Parathyroid adenoma (tissue), 2 donors: Measurements from ENCODE around the gene UTP18.

ENCODE experiments used
- H2AFZ ChIP-seq: fragments of 300-600 bp; sonication (generic); one replicate; pipeline ENCODE4 v1.7.0; 2017; ENCODE audit warnings: antibody characterized with exemption, mild to moderate bottlenecking
- H3K27ac ChIP-seq: fragments of 300-600 bp; sonication (generic); one replicate; pipeline ENCODE4 v1.7.0; 2017
- H3K27me3 ChIP-seq: fragments of 300-600 bp; sonication (generic); one replicate; pipeline ENCODE4 v1.7.0; 2017; ENCODE audit warnings: low read length; ENCODE audit not compliant: control insufficient read depth, insufficient read depth
- H3K36me3 ChIP-seq: fragments of 300-600 bp; sonication (generic); one replicate; pipeline ENCODE4 v1.7.0; 2017; ENCODE audit warnings: low read length; ENCODE audit not compliant: control insufficient read depth, insufficient read depth
- H3K4me1 ChIP-seq: fragments of 300-600 bp; sonication (generic); one replicate; pipeline ENCODE4 v1.7.0; 2017; ENCODE audit warnings: control low read depth
- H3K4me2 ChIP-seq: fragments of 300-600 bp; sonication (generic); one replicate; pipeline ENCODE4 v1.7.0; 2017; ENCODE audit warnings: low read length
- H3K4me3 ChIP-seq: fragments of 300-600 bp; sonication (generic); one replicate; pipeline ENCODE4 v1.7.0; 2017; ENCODE audit warnings: low read depth, low read length
- H3K79me2 ChIP-seq: fragments of 300-600 bp; sonication (generic); one replicate; pipeline ENCODE4 v1.7.0; 2017; ENCODE audit warnings: control low read depth
- H3K9ac ChIP-seq: fragments of 300-600 bp; sonication (generic); one replicate; pipeline ENCODE4 v1.7.0; 2017; ENCODE audit warnings: mild to moderate bottlenecking
- H3K9me3 ChIP-seq: fragments of 300-600 bp; sonication (generic); one replicate; pipeline ENCODE4 v1.7.0; 2017; ENCODE audit warnings: low read length; ENCODE audit not compliant: control insufficient read depth
- CTCF ChIP-seq: fragments of 300-600 bp; sonication (generic); IDR thresholded peaks from one replicate; pipeline ENCODE4 v1.7.0; 2017; ENCODE audit warnings: antibody characterized with exemption, mild to moderate bottlenecking
- donor health status: primary hyperparathyroidism.

UTP18 gene

GRCh38 chr17:51245535-51245934, 14.8 kb upstream of the UTP18 start:
- no peak overlapping the region for H3K4me2 ChIP-seq
- no peaks in the 10 kb centered on the region for H3K27me3 ChIP-seq
- H3K9me3 ChIP-seq: no peaks in the 10 kb centered on the region
- H3K4me1 ChIP-seq: no peaks in the 10 kb centered on the region
- H3K9ac ChIP-seq: no peak overlapping the region
- H3K4me3 ChIP-seq: no peak overlapping the region
- H3K79me2 ChIP-seq: peaks cover 17% of the 10 kb centered on the region
- H3K27ac ChIP-seq: no peak overlapping the region
- TF ChIP-seq CTCF: no peak
- H3K36me3 ChIP-seq: no peaks in the 10 kb centered on the region
- no peak overlapping the region for H2AFZ ChIP-seq

- Histone ChIP-seq H3K27me3 (no peaks in the 10 kb centered on the region), H3K9ac (no peak overlapping the region), H3K4me2 (no peak overlapping the region), H2AFZ (no peak overlapping the region), H3K27ac (no peak overlapping the region), H3K9me3 (no peaks in the 10 kb centered on the region), H3K79me2 (peaks cover 21% of the 10 kb centered on the region), H3K36me3 (no peaks in the 10 kb centered on the region), H3K4me1 (no peaks in the 10 kb centered on the region), H3K4me3 (no peak overlapping the region)
- TF ChIP-seq CTCF: no peak
Observed at GRCh38 chr17:51250314-51250840, 10.0 kb upstream of the UTP18 start.

- H3K4me1 ChIP-seq: no peaks in the 10 kb centered on the region
- H3K79me2 ChIP-seq: peaks cover 21% of the 10 kb centered on the region
- no peaks in the 10 kb centered on the region for H3K36me3 ChIP-seq
- H3K27me3 ChIP-seq: no peaks in the 10 kb centered on the region
- H3K9ac ChIP-seq: no peak overlapping the region
- H3K9me3 ChIP-seq: no peaks in the 10 kb centered on the region
- H2AFZ ChIP-seq: no peak overlapping the region
- H3K4me3 ChIP-seq: no peak overlapping the region
- no peak overlapping the region for H3K4me2 ChIP-seq
- TF ChIP-seq CTCF: no peak
- H3K27ac ChIP-seq: no peak overlapping the region
Observed at GRCh38 chr17:51251010-51251409, 9.3 kb upstream of the UTP18 start.

GRCh38 chr17:51255673-51256072, 4.7 kb upstream of the UTP18 start:
- Histone ChIP-seq H3K4me1 (peaks cover 7% of the 10 kb centered on the region), H3K36me3 (no peaks in the 10 kb centered on the region), H3K4me3 (no peak overlapping the region), H3K4me2 (no peak overlapping the region), H3K9ac (no peak overlapping the region), H3K27me3 (no peaks in the 10 kb centered on the region), H2AFZ (no peak overlapping the region), H3K27ac (no peak overlapping the region), H3K79me2 (peaks cover 17% of the 10 kb centered on the region), H3K9me3 (no peaks in the 10 kb centered on the region)
- TF ChIP-seq CTCF: no peak

- no peak overlapping the region for H3K27ac ChIP-seq
- H3K9me3 ChIP-seq: no peaks in the 10 kb centered on the region
- no peak overlapping the region for H2AFZ ChIP-seq
- peaks cover 17% of the 10 kb centered on the region for H3K79me2 ChIP-seq
- peaks cover 7% of the 10 kb centered on the region for H3K4me1 ChIP-seq
- H3K27me3 ChIP-seq: no peaks in the 10 kb centered on the region
- no peak overlapping the region for H3K9ac ChIP-seq
- TF ChIP-seq CTCF: no peak
- H3K4me3 ChIP-seq: no peak overlapping the region
- H3K4me2 ChIP-seq: no peak overlapping the region
- no peaks in the 10 kb centered on the region for H3K36me3 ChIP-seq
Observed at GRCh38 chr17:51256101-51256500, 4.2 kb upstream of the UTP18 start.
